Measurements from ENCODE around the gene MYH10.
"Not testable (repeated sequence)": the region's sequence is repeated elsewhere in the genome, so short reads cannot be mapped to it uniquely, and the experiment has no call there.

MYH10 gene

GRCh38 chr17:8552577-8553320 lies 77.8 kb downstream of the MYH10 start:
- no peak overlapping the region for H3K27ac ChIP-seq
- TF ChIP-seq CTCF (IDR thresholded peaks at IDR 0.05): no peak
- H3K79me2 ChIP-seq: no peaks in the 10 kb centered on the region
- no peaks in the 10 kb centered on the region for H3K4me1 ChIP-seq
- no peaks in the 10 kb centered on the region for H3K27me3 ChIP-seq (ENCODE audit: control insufficient read depth, insufficient read depth, low read length)
- no peaks in the 10 kb centered on the region for H3K9me3 ChIP-seq (ENCODE audit: control insufficient read depth, low read length)
- no peak overlapping the region for H3K4me2 ChIP-seq (ENCODE audit: low read length)
- H2AFZ ChIP-seq: no peak overlapping the region
- no peak overlapping the region for H3K9ac ChIP-seq
- H3K36me3 ChIP-seq (ENCODE audit: control insufficient read depth, insufficient read depth, low read length): no peaks in the 10 kb centered on the region
- no peak overlapping the region for H3K4me3 ChIP-seq (ENCODE audit: low read depth, low read length)

DNA sequence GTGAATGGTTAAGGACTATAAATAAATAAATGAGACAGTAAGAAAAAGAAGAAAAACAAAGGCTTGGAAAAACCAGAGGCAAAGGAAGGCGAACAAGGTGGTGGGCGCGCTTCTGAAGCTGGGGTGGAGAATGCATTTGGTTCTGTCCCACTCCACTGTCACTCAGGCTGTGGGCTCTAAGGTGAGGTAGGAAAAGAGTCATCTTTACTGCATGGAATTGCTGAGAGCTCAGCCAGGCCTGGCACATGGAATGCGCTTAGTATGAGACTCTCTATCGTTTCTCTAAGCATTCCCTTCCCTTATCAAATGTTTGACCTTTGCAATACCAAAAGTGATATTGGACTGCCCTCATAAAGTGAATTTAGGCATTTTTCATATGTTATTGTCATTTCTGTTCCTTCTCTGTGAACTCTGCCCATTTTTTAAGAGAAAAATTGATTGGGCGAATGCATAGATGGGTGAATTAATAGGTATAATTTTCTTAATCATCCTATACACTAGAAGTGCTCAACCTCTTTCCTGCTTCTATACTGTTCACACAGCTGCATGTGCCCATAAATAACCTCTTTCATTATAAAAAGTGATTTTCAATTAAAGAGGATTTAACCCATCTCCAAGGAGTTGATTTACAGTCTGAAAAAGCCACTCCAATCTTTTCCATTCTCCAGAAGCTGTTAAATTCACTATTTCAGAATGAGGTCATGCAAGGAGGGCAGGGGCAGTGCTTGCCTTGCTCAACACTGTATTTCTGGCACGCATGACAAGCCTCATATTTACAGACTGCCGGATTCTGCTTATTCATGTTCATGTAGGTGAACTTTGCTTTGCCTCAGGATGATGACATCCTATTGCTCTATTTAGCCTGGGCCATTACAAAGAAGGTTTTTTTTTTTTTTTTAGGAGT lies 87.7 kb downstream of the MYH10 start:
- H2AFZ ChIP-seq: no peak overlapping the region
- TF ChIP-seq CTCF (IDR thresholded peaks at IDR 0.05): no peak

GRCh38 chr17:8539976-8540375 lies 90.5 kb downstream of the MYH10 start:
- not testable (repeated sequence) for H3K27ac ChIP-seq; H3K9me3 ChIP-seq (ENCODE audit: control insufficient read depth, low read length); H3K27me3 ChIP-seq (ENCODE audit: control insufficient read depth, insufficient read depth, low read length); H3K4me3 ChIP-seq (ENCODE audit: low read depth, low read length); H2AFZ ChIP-seq; H3K4me2 ChIP-seq (ENCODE audit: low read length); H3K4me1 ChIP-seq; H3K9ac ChIP-seq; H3K79me2 ChIP-seq; H3K36me3 ChIP-seq (ENCODE audit: control insufficient read depth, insufficient read depth, low read length)

More for the DNA sequence above, 87.7 kb downstream of the MYH10 start:
- Histone ChIP-seq H3K9ac (no peak overlapping the region), H3K36me3 (ENCODE audit: control insufficient read depth, insufficient read depth, low read length) (no peaks in the 10 kb centered on the region), H3K9me3 (ENCODE audit: control insufficient read depth, low read length) (no peaks in the 10 kb centered on the region), H3K27ac (no peak overlapping the region), H3K4me2 (ENCODE audit: low read length) (no peak overlapping the region), H3K4me1 (no peaks in the 10 kb centered on the region), H3K27me3 (ENCODE audit: control insufficient read depth, insufficient read depth, low read length) (no peaks in the 10 kb centered on the region), H3K4me3 (ENCODE audit: low read depth, low read length) (no peak overlapping the region), H3K79me2 (no peaks in the 10 kb centered on the region)

DNA sequence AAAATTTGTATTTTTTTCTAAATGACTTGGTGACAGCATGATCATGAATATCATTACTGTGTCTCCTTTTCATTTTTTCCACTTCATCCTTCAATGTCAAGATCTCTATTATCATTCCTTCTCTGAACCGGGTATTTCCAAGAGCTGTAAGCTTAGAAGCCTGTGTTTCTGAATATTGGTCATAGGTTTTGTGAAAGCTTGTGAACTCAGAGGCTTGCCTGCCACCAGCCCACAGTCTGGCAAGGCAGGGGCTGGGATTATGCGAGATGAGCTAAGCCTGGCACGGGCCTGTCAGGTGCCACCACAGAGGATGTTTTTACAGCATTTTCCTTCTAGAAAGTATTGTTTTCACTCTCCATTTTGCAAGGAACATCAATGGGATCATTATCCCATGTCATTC lies 92.8 kb downstream of the MYH10 start:
- no peaks in the 10 kb centered on the region for H3K27me3 ChIP-seq (ENCODE audit: control insufficient read depth, insufficient read depth, low read length)
- no peak overlapping the region for H3K4me2 ChIP-seq (ENCODE audit: low read length)
- no peaks in the 10 kb centered on the region for H3K79me2 ChIP-seq
- no peaks in the 10 kb centered on the region for H3K36me3 ChIP-seq (ENCODE audit: control insufficient read depth, insufficient read depth, low read length)
- H3K9ac ChIP-seq: no peak overlapping the region
- no peak overlapping the region for H3K4me3 ChIP-seq (ENCODE audit: low read depth, low read length)
- H3K27ac ChIP-seq: no peak overlapping the region
- no peaks in the 10 kb centered on the region for H3K4me1 ChIP-seq
- TF ChIP-seq CTCF (IDR thresholded peaks at IDR 0.05): no peak
- no peaks in the 10 kb centered on the region for H3K9me3 ChIP-seq (ENCODE audit: control insufficient read depth, low read length)
- no peak overlapping the region for H2AFZ ChIP-seq

DNA sequence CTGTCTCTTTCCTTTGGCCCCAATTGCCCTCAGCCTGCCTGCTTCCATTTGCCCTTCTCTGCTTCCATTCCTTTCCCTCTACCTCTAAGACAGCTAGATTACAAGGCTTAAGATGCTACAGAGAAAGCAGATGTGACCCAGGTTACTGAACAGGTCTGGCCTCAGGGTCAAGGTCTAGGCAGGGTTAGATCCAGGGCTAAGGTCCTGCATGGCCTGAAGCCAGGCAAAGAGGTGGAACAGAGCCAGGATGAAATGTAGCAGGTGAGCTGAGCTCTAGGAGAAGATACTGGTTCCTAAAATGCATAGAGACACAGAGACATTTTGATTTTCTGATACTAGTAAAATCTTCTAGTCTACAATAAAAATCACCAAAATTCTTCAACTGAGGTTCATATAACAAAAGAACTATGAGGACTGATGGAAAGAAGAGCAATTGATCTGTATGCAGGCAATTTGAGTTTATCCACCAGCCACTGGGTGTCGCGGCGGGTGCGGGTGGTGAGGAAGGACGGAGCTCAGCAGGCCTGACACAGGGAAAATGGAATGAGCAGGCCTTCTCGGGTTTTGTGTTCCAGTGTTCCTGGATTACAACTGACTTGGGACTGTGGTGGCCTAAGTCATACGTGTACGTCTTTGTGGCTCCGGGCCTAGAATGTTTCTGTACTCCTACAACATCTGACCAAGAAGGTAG lies 95.9 kb downstream of the MYH10 start:
- H3K4me2 ChIP-seq (ENCODE audit: low read length): no peak overlapping the region
- no peaks in the 10 kb centered on the region for H3K36me3 ChIP-seq (ENCODE audit: control insufficient read depth, insufficient read depth, low read length)
- peaks cover 3% of the 10 kb centered on the region for H3K79me2 ChIP-seq
- no peaks in the 10 kb centered on the region for H3K27me3 ChIP-seq (ENCODE audit: control insufficient read depth, insufficient read depth, low read length)
- H2AFZ ChIP-seq: no peak overlapping the region
- H3K9ac ChIP-seq: no peak overlapping the region
- no peaks in the 10 kb centered on the region for H3K9me3 ChIP-seq (ENCODE audit: control insufficient read depth, low read length)
- no peak for TF ChIP-seq CTCF (IDR thresholded peaks at IDR 0.05)
- H3K4me3 ChIP-seq (ENCODE audit: low read depth, low read length): no peak overlapping the region
- H3K27ac ChIP-seq: no peak overlapping the region
- no peaks in the 10 kb centered on the region for H3K4me1 ChIP-seq
